ENCODE results near the gene RUNX1.

RUNX1 gene

DNA sequence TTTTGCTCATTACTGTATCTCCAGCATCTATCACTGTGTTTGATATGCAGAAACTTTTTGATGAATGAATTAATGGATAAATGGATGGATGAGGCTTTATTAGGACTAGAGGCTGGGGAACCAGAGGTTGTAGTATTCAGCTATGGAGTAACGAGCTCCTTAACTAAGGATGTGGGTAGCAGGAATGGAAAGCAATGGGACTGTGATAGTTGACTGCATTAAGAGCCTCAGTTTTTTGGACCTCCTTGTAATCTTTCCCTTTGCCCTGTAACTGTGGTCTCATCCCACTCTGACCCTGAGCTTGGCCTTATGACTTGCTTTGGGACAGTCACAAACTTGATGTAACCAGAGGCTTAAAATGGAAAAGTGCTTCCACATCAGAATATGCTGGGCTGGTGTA is 9.0 kb upstream of the RUNX1 start:
- DNase-seq, result no peak

DNA sequence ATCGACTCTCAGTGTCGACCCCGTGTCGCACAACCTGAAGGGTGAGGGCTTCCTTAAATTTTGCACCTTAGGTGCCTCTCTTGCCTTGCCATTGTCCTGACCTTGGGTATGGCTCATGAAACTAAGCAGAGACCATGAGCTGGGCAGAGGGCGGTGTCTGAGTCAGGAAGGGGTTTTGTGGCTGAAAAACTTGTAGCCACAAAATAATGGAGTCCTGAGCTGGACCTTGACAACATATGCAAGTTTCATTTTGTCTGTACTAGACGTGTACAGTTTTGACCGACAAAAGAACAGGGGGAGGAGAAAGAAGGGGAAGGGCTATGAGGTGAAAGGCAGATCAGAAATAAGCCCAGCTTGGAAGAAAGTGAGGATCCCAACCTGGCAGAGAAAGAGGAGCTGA is 8.3 kb upstream of the RUNX1 start:
- no peak for DNase-seq

GRCh38 chr21:35053356-35054096 is 4.4 kb upstream of the RUNX1 start:
- DNase-seq, result no peak

DNA sequence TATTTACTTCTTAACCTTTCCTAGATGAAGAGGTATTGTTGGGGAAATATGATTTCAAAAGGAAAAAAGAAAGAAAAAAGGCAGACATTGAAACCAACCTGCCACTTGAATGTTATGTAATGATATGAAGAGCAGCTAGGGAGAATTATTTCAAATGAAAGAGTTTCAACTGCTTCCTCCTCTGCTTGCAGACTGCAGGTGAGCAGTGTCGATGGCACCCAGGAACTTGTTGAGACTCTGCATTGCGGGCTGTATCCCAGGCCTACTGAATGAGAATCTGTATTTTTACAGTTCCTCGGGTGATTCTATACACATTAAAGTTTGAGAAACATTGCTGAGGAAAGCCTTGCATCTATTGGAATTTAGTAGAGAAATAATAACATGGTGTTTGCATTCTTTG is 3.7 kb upstream of the RUNX1 start:
- DNase-seq, result no peak

- DNase-seq, result peak; percentile 88
Observed at GRCh38 chr21:35051287-35051818, 2.3 kb upstream of the RUNX1 start.

- DNase-seq, result no peak
Observed at GRCh38 chr21:35050348-35051286, 1.5 kb upstream of the RUNX1 start.

DNA sequence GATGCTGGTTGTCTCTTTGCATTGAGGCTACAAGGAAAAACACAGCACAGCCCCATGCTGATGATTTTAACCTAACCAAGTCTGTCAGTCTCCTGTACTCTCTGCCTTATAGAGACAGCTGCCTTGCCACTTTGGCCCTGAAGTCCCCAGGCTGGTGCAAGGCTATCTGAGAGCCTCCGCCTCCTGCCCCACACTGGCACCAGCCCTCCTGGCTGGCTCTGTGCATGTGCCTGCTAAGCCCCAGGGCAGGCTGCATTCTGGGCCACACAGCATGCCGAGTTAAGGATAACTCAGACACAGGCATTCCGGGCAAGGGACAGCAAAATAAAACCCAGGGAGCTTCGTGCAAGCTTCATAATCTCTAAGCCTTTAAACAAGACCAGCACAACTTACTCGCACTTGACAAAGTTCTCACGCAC is 910 bp downstream of the RUNX1 start:
- no peak for DNase-seq

DNA sequence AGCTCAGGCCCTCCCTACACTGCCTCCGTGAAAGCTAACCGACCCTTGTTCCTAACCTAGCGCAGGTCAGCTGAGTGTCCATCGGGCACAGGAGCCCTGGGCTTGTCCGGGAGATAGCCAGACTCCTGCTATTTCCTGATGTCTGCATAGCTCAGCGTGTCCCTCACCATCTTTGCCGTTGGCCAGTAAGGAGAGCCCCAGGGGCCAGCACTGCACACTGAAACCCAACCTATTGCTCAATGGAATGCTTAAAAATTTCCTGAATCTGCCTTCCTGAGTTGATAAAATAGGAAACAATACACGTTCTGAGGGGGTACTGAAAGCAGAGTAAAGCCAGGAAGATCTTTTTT is 2.2 kb downstream of the RUNX1 start:
- DNase-seq, result no peak

- DNase-seq, result no peak
Observed at GRCh38 chr21:35046263-35046624, 2.9 kb downstream of the RUNX1 start.

DNA sequence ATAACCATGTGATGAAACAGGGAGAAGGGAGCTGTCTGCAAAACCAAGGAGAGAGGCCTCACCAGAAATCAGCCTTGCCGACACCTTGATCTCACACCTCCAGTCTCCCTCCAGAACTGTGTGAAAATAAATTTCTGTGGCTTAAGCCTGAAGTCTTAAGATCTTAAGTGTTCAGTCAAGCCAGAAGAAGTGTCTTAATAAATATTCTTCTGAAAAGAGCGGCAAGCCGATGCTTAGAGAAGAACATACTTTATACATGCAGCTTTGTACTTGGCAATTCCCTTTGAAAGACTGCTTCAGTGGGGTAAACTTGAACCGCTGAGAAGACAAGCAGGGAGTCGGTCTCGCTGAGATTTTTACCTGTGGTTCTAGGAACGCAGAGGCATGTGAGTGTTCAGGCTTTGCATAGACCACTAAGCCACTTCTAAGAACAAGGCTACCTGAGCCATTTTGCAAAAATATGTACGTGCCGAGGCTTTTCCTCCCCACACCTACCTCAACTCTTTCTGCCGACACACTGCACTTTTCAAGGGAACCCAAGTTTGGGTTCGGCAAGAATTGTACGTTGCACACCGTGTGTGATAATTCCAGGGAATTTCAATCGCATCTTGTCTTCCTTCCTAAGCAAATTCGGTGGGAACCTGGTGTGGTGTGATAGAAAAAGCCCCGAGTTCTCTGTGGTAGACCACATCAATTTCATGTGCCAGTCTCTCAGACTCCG is 3.4 kb downstream of the RUNX1 start:
- DNase-seq, result peak; percentile 70

DNA sequence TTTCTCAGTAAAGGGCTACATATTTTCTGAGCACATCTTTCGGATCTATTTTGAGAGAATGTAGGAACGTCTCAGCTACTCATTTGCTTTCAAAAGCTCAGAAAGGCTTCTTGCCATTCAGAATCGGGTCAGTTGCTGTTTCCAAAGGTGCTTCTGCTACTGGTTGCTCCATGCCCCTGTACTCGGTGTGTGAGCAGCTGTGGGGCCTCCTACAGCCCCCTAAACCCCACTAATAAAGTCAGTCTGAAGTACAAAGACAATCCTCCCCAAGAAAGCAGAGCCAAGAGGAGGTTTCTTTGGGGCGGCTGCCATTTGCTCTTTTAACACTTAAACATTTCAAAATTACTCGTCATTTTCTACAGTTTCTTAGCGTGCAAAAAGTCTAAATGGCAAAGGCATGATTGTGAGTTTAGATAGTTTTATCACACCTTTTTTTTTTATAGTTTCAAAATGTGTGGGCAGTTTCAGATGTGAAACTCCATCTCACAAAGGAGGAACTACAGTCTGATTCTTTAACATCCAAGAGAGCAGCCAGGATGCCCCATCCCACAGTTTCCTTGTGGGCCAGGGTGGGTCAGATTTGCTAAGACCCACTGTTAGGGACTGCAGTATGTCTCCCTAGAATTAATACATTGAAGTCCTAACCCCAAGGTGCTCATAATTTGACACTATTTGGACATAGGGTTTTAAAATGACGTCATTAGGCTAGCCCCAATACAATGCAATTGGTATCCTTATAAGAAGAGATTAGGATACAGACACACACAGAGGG is 4.1 kb downstream of the RUNX1 start:
- DNase-seq, result no peak

DNA sequence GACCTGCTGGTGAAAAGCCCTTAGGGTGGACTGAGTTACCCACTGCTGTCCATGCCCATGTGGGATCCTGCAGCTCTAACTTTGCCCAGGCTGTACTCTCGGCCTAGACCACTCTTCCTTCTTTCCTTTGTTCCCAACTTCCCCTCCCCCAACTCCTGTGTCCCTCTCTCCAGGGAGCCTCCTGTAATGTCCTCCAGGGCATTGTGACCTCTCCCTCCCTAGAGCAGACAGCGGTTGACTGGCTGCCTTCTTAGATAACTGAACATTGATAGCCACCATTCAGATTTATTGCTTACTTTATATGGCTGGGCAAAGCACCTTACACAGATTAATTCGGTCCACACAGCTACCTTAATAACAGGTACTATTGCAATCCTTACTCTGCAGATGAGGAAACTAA is 5.0 kb downstream of the RUNX1 start:
- DNase-seq, result no peak

GRCh38 chr21:35043549-35043948 is 5.6 kb downstream of the RUNX1 start:
- DNase-seq, result no peak

- DNase-seq, result no peak
Observed at GRCh38 chr21:35042836-35043235, 6.3 kb downstream of the RUNX1 start.

- no peak for DNase-seq
Observed at GRCh38 chr21:35041881-35042280, 7.2 kb downstream of the RUNX1 start.

- no peak for DNase-seq
Observed at GRCh38 chr21:35041122-35041521, 8.0 kb downstream of the RUNX1 start.

DNA sequence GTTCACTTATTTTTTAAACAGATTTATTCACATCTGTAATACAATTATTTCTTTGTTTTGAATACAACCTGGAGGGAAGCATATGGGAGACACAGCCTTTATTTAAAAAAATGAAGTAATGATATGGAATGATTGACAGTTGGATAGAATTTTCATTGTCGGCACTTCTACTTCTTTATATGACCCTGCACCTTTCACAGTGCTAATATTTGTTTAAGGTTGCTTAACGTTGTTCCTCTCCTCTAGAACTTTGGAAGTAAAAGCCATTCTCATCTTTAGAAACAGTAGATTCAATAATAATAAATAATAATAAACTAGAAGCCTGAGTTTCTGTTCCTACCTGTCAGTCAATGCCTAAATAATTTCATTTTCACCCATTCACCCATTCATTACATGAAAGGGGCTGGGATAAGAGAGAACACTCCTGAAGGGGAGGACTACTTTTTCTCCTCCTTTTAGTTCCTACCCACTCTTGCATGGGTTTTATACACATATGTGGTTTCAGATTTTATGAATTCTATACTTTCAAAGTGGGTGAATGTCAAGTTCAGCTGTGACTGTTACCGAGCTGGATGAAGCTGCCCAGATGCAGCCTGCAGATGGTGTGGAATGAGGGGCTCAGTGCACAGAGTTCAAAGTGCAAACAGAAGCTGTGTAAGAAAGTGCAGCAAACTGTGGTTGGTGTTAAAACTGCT is 9.4 kb downstream of the RUNX1 start:
- no peak for DNase-seq

- no peak for DNase-seq
Observed at GRCh38 chr21:35038772-35039319, 10.3 kb downstream of the RUNX1 start.

DNA sequence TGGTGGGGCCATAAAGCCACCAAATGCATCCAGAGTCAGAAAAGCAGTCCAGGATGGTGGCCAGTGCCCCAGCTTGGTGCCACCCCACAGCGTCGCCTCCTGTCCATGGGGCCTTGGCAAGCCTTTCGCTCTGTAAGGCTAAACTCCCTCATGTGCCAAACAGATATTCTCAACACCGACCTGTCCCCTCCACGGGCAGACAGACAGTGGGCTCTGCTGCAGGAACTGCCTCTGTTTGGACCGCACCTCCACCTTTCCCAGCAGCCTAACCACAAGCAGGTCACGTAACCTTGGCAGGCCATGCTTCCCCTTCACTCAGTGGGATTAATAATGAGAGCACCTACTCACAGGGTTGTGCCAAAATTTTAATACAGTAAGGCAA is 11.7 kb downstream of the RUNX1 start:
- no peak for DNase-seq

- DNase-seq, result no peak
Observed at GRCh38 chr21:35036465-35037383, 12.4 kb downstream of the RUNX1 start.

DNA sequence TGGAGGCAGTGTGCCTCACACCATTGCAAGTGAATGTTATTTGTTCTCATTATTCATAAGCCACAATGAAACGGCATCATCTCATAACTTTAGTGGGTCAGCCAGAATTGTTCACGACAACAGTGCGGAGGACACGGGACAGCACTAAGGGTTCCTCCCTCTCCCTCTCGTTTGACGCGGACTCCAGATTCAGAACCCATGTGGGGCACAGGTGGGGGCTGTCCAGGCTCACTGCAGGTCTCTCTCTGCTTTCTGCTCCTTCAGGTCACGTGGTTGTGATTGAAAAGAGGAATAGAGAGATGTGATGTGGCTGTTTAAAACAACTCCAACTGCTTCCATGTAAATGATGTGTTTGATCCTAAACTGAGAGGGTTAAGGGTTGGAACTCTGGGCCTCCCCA is 13.5 kb downstream of the RUNX1 start:
- DNase-seq, result no peak
